H1 (cell line): ENCODE data around the gene OXTR. TPM values are rescaled to one million over a fixed set of nuclear protein-coding genes. Genes with fewer than 3 reads are reported as not detected.

ENCODE experiments used
- CTCF ChIA-PET: fragments of 300-600 bp; sonication (Branson Sonifier 250); formaldehyde crosslinking; loops from one replicate; lab custom pipeline; 2021; ENCODE audit not compliant: partially characterized antibody; lab: Charles Lee
- POLR2A ChIA-PET: fragments of 300-600 bp; sonication (Branson Sonifier 250); formaldehyde crosslinking; loops from one replicate; lab custom pipeline; 2021; ENCODE audit warnings: inconsistent platforms; ENCODE audit not compliant: partially characterized antibody; lab: Charles Lee
- DNase-seq, 2 experiments: peaks; one replicate each; pipeline versions ENCODE4 v3.0.0 to v3.0.0-alpha.2; 2010 to 2022; ENCODE audit warnings: low spot score in 2 of 2, low read depth in 1 of 2, mixed read lengths in 1 of 2
- FAIRE-seq: peaks from 2 replicates; lab custom pipeline; 2011; peaks lifted over from hg19 to GRCh38; lab: Jason Lieb, UNC
- H2AFZ ChIP-seq: 2 replicates; pipeline ENCODE4 v1.8.1; 2012; ENCODE audit warnings: low read length, inconsistent platforms
- H2AK5ac ChIP-seq: 2 replicates; pipeline ENCODE4 v1.6.1; 2013; ENCODE audit warnings: low read depth, low read length
- H2BK120ac ChIP-seq: replicated peaks from 2 replicates; pipeline ENCODE3; 2013; ENCODE audit warnings: low read depth, low read length, inconsistent platforms
- H2BK12ac ChIP-seq: 2 replicates; pipeline ENCODE4 v1.6.1; 2013; ENCODE audit warnings: low read depth, low read length
- H2BK15ac ChIP-seq: 2 replicates; pipeline ENCODE4 v1.6.1; 2013; ENCODE audit warnings: low read length
- H2BK20ac ChIP-seq: 2 replicates; pipeline ENCODE4 v1.6.1; 2013; ENCODE audit warnings: low read length
- H2BK5ac ChIP-seq: 2 replicates; pipeline ENCODE4 v1.6.1; 2013; ENCODE audit warnings: low read depth, low read length
- H3K14ac ChIP-seq: 2 replicates; pipeline ENCODE4 v1.6.1; 2013; ENCODE audit warnings: inconsistent platforms; ENCODE audit not compliant: insufficient read length
- H3K18ac ChIP-seq: 2 replicates; pipeline ENCODE4 v1.6.1; 2013; ENCODE audit warnings: low read length; ENCODE audit errors: extremely low read depth
- H3K23ac ChIP-seq: 2 replicates; pipeline ENCODE4 v1.6.1; 2013; ENCODE audit warnings: inconsistent platforms; ENCODE audit not compliant: insufficient read length
- H3K23me2 ChIP-seq: 2 replicates; pipeline ENCODE4 v1.6.1; 2013; ENCODE audit warnings: low read depth, low read length
- H3K27ac ChIP-seq: 2 replicates; pipeline ENCODE4 v1.6.1; 2011; ENCODE audit warnings: low read depth, low read length, inconsistent platforms
- H3K27me3 ChIP-seq, 4 experiments: replicated peaks in 1 of 4; 1 replicate in 1 of 4; 2 replicates in 3 of 4; pipeline versions ENCODE4 v1.6.1 to v1.8.1; 2011 to 2013; ENCODE audit warnings: low read length in 3 of 4, mild to moderate bottlenecking in 3 of 4, inconsistent platforms in 2 of 4, mixed read lengths in 2 of 4, moderate library complexity in 1 of 4; ENCODE audit not compliant: control insufficient read depth in 3 of 4, insufficient read depth in 3 of 4; ENCODE audit errors: extremely low read depth in 1 of 4
- H3K36me3 ChIP-seq, 4 experiments: 2 replicates each; pipeline versions ENCODE4 v1.6.1 to v1.8.1; 2011 to 2013; ENCODE audit warnings: mild to moderate bottlenecking in 4 of 4, low read length in 3 of 4, moderate library complexity in 2 of 4, control low read depth in 1 of 4, inconsistent platforms in 1 of 4; ENCODE audit not compliant: insufficient read depth in 4 of 4, control insufficient read depth in 2 of 4
- H3K4ac ChIP-seq: replicated peaks from 2 replicates; pipeline ENCODE3; 2013; ENCODE audit warnings: low read length, low read depth, mixed read lengths, inconsistent platforms; ENCODE audit not compliant: insufficient read length
- H3K4me1 ChIP-seq, 4 experiments: replicated peaks in 1 of 4; 1 replicate in 1 of 4; 2 replicates in 3 of 4; pipeline versions ENCODE4 v1.6.1 to v1.8.1; 2011 to 2013; ENCODE audit warnings: low read length in 3 of 4, inconsistent platforms in 2 of 4, mixed read lengths in 1 of 4; ENCODE audit not compliant: insufficient read depth in 4 of 4, control insufficient read depth in 3 of 4
- H3K4me2 ChIP-seq, 2 experiments: 2 replicates each; pipeline versions ENCODE4 v1.6.1 to v1.8.1; 2011 to 2013; ENCODE audit warnings: low read depth in 2 of 2, low read length in 2 of 2, control low read depth in 1 of 2, inconsistent platforms in 1 of 2, mild to moderate bottlenecking in 1 of 2; ENCODE audit not compliant: insufficient read depth in 1 of 2
- H3K4me3 ChIP-seq, 4 experiments: fragments of 200-600, 300-600 bp in 1 of 4; sonication (generic), shearing (Covaris generic), sonication (Bioruptor Twin) in 1 of 4; 2 replicates each; pipeline versions ENCODE4 v1.5.1 to v1.8.1; 2011 to 2016; ENCODE audit warnings: low read length in 4 of 4, low read depth in 3 of 4, control low read depth in 2 of 4, inconsistent platforms in 2 of 4, mild to moderate bottlenecking in 2 of 4, mixed read lengths in 1 of 4, moderate library complexity in 1 of 4; ENCODE audit not compliant: insufficient read depth in 2 of 4; ENCODE audit errors: extremely low read depth in 1 of 4
- H3K56ac ChIP-seq: replicated peaks from 2 replicates; pipeline ENCODE3; 2013; ENCODE audit warnings: low read depth, mild to moderate bottlenecking, mixed read lengths, low read length, inconsistent platforms; ENCODE audit not compliant: insufficient read length
- H3K79me1 ChIP-seq: 2 replicates; pipeline ENCODE4 v1.6.1; 2013; ENCODE audit warnings: low read depth, low read length, control low read depth
- H3K79me2 ChIP-seq, 2 experiments: 2 replicates each; pipeline versions ENCODE4 v1.6.1 to v1.8.1; 2012 to 2013; ENCODE audit warnings: low read length in 2 of 2, mild to moderate bottlenecking in 2 of 2, inconsistent platforms in 1 of 2; ENCODE audit not compliant: insufficient read depth in 2 of 2, control insufficient read depth in 1 of 2
- H3K9ac ChIP-seq, 4 experiments: replicated peaks in 1 of 4; 1 replicate in 1 of 4; 2 replicates in 3 of 4; pipeline versions ENCODE4 v1.6.1 to v1.8.1; 2011 to 2013; ENCODE audit warnings: low read depth in 3 of 4, low read length in 3 of 4, control low read depth in 2 of 4, mild to moderate bottlenecking in 2 of 4, moderate library complexity in 2 of 4, inconsistent platforms in 1 of 4; ENCODE audit errors: extremely low read depth in 1 of 4
- H3K9me3 ChIP-seq, 2 experiments: 2 replicates each; pipeline versions ENCODE4 v1.6.1 to v1.8.1; 2012 to 2013; ENCODE audit warnings: mild to moderate bottlenecking in 2 of 2, moderate library complexity in 2 of 2, control low read depth in 1 of 2, inconsistent platforms in 1 of 2, low read depth in 1 of 2, low read length in 1 of 2, mixed read lengths in 1 of 2; ENCODE audit not compliant: insufficient read depth in 2 of 2
- H4K20me1 ChIP-seq, 2 experiments: replicated peaks in 1 of 2; 2 replicates each; pipeline versions ENCODE3 to v1.8.1; 2011 to 2013; ENCODE audit warnings: inconsistent platforms in 2 of 2, low read length in 2 of 2, mild to moderate bottlenecking in 1 of 2; ENCODE audit not compliant: insufficient read depth in 2 of 2, control insufficient read depth in 1 of 2
- H4K5ac ChIP-seq: 2 replicates; pipeline ENCODE4 v1.6.1; 2013; ENCODE audit warnings: low read length, low read depth, mixed read lengths, inconsistent platforms; ENCODE audit not compliant: insufficient read length
- H4K8ac ChIP-seq: 2 replicates; pipeline ENCODE4 v1.8.0; 2013; ENCODE audit warnings: mild to moderate bottlenecking, moderate library complexity, low read length, inconsistent platforms; ENCODE audit not compliant: insufficient read depth; ENCODE audit errors: extremely low read depth
- H4K91ac ChIP-seq: replicated peaks from 2 replicates; pipeline ENCODE3; 2013; ENCODE audit warnings: low read length, mixed read lengths, inconsistent platforms; ENCODE audit not compliant: insufficient read length
- BACH1 ChIP-seq: IDR thresholded peaks from 2 replicates; pipeline ENCODE4 v1.6.1; 2012; ENCODE audit warnings: low read length, improper control_type of control experiment
- EZH2 ChIP-seq: fragments of 200-600 bp; sonication (generic); IDR thresholded peaks from 2 replicates; pipeline ENCODE4 v1.7.1; 2012; ENCODE audit warnings: low read depth, mild to moderate bottlenecking, moderate library complexity, low read length, inconsistent platforms; ENCODE audit not compliant: severe bottlenecking
- GABPA ChIP-seq: IDR thresholded peaks from 2 replicates; pipeline ENCODE4 v1.6.1; 2011; ENCODE audit warnings: mild to moderate bottlenecking, low read length, moderate library complexity, borderline replicate concordance; ENCODE audit not compliant: insufficient read depth
- HDAC2 ChIP-seq, 2 experiments: fragments of 300-600 bp in 1 of 2; sonication (generic) in 1 of 2; IDR thresholded peaks; 2 replicates each; pipeline ENCODE4 v1.6.1; 2011 to 2012; ENCODE audit warnings: low read depth in 2 of 2, low read length in 2 of 2, mild to moderate bottlenecking in 2 of 2, moderate library complexity in 2 of 2, borderline replicate concordance in 1 of 2, inconsistent platforms in 1 of 2
- JUN ChIP-seq: IDR thresholded peaks from 2 replicates; pipeline ENCODE4 v1.6.1; 2011; ENCODE audit warnings: low read depth, mild to moderate bottlenecking, improper control_type of control experiment, low read length
- POLR2A ChIP-seq, 2 experiments: IDR thresholded peaks; 1 replicate in 1 of 2; 2 replicates in 1 of 2; pipeline ENCODE4 v1.6.1; 2011; ENCODE audit warnings: low read depth in 2 of 2, low read length in 2 of 2, mild to moderate bottlenecking in 2 of 2; ENCODE audit errors: control extremely low read depth in 1 of 2
- POU5F1 ChIP-seq: IDR thresholded peaks from 2 replicates; pipeline ENCODE4 v1.6.1; 2011; ENCODE audit warnings: low read depth, mild to moderate bottlenecking, low read length, moderate library complexity
- RFX5 ChIP-seq: IDR thresholded peaks from 2 replicates; pipeline ENCODE4 v1.6.1; 2011; ENCODE audit warnings: low read depth, low read length, improper control_type of control experiment, borderline replicate concordance
- RNF2 ChIP-seq: fragments of 200-900, 300-1000 bp; sonication (generic); IDR thresholded peaks from 2 replicates; pipeline ENCODE4 v1.7.1; 2016; ENCODE audit warnings: borderline replicate concordance, low read depth, mild to moderate bottlenecking, antibody characterized with exemption, low read length; ENCODE audit not compliant: poor library complexity, severe bottlenecking; ENCODE audit errors: missing control alignments
- SIX5 ChIP-seq: IDR thresholded peaks from 2 replicates; pipeline ENCODE4 v1.6.1; 2011; ENCODE audit warnings: mild to moderate bottlenecking, low read depth, low read length
- SUZ12 ChIP-seq: fragments of 200-600 bp; sonication (generic); IDR thresholded peaks from 2 replicates; pipeline ENCODE4 v1.6.1; 2012; ENCODE audit warnings: mild to moderate bottlenecking, inconsistent platforms, low read length, moderate library complexity, mixed read lengths
- WGBS, 2 experiments: shearing (Covaris generic) in 1 of 2; methylation state at CpG; one replicate each; pipeline versions ENCODE4 v1.1.6 to v1.1.7; 2013 to 2015; ENCODE audit warnings: low lambda C conversion rate in 2 of 2, mixed read lengths in 2 of 2, inconsistent platforms in 1 of 2, low coverage in 1 of 2, missing lambda C conversion rate in 1 of 2; ENCODE audit not compliant: insufficient replicate concordance in 2 of 2, insufficient coverage in 1 of 2, insufficient read length in 1 of 2; ENCODE audit errors: extremely low coverage in 1 of 2, missing lambda C conversion rate in 1 of 2; 5-methylcytosine and 5-hydroxymethylcytosine counted together
- polyA plus RNA-seq, 7 experiments: library from polyadenylated mRNA; depleted of rRNA in 3 of 7; stranded (reverse) in 5 of 7; unstranded in 2 of 7; fragments of >200 nt in 5 of 7; fragments of 200-250 nt in 2 of 7; gene quantifications; 1 replicate in 5 of 7; 2 replicates in 1 of 7; 4 replicates in 1 of 7; pipeline versions ENCODE4 v1.2.1 to v1.2.3, GENCODE V29; 2011 to 2013; ENCODE audit warnings: missing spikeins in 2 of 7, mixed read lengths in 2 of 7
- total RNA-seq: library from RNA; stranded (reverse); fragmentation: NEBNext Ultra II Directional; extraction: Animal tissue kit (Norgen Biotek cat#: 25700); gene quantifications from 2 replicates; pipeline ENCODE4 v1.2.1, GENCODE V29; 2021
- TF ChIP-seq, protein P1 (sequence below): IDR thresholded peaks from 2 replicates; pipeline ENCODE4 v1.6.1; 2012; ENCODE audit warnings: low read length, inconsistent platforms

Gene OXTR
- total and polyA plus RNA-seq, 2 of the 8 experiments (the other 6 are each of a cell fraction or from before 2014, with no cell fraction given), result 0.77 to 2.3 TPM

DNA sequence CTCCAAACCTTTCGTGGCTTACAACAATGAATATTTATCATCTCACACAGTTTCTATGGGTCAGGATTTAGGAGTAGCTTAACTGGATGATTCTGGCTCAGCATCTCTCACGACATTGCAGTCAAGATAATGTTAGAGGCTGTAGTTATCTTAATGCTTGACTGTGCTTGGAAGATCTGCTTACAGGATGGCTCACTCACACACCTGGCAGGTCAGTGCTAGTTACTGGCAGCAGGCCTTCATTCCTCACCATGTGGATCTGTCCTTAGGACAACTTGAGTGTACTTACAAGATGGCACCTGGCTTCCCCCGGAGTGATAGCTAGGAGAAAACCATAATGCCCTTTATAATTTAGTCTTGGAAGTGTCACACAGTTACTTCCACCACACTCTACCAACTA lies 32.8 kb upstream of the OXTR start:
- Histone ChIP-seq H4K8ac (no peak overlapping the region), H2BK5ac (no peak overlapping the region)
- CTCF ChIA-PET, result interaction anchor here (1.1 kb wide), 1 partner anchor 32 kb away, joined by 3 read pairs; the partner anchor contains the start of gene OXTR
- TF ChIP-seq, protein P1, sequence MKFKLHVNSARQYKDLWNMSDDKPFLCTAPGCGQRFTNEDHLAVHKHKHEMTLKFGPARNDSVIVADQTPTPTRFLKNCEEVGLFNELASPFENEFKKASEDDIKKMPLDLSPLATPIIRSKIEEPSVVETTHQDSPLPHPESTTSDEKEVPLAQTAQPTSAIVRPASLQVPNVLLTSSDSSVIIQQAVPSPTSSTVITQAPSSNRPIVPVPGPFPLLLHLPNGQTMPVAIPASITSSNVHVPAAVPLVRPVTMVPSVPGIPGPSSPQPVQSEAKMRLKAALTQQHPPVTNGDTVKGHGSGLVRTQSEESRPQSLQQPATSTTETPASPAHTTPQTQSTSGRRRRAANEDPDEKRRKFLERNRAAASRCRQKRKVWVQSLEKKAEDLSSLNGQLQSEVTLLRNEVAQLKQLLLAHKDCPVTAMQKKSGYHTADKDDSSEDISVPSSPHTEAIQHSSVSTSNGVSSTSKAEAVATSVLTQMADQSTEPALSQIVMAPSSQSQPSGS, result no peak
- TF ChIP-seq BACH1, result no peak
- no peak for TF ChIP-seq SIX5
- no peak for TF ChIP-seq JUN
- no peak for TF ChIP-seq GABPA
- TF ChIP-seq HDAC2 (IDR thresholded peaks at IDR 0.05; ENCODE audit: borderline replicate concordance in 1 of 2, low read depth in 2 of 2, low read length in 2 of 2), result no peak
- TF ChIP-seq POU5F1, result no peak
- TF ChIP-seq POLR2A (IDR thresholded peaks at IDR 0.05; ENCODE audit: control extremely low read depth in 1 of 2, low read depth in 2 of 2, low read length in 2 of 2), result no peak
- TF ChIP-seq RFX5, result no peak
- no peak for TF ChIP-seq SUZ12
- TF ChIP-seq RNF2, result no peak
- no peak for TF ChIP-seq EZH2

More for the DNA sequence above, 32.8 kb upstream of the OXTR start:
- H3K4ac ChIP-seq, result no peak overlapping the region
- no peak overlapping the region for H2BK15ac ChIP-seq
- no peak overlapping the region for H2BK20ac ChIP-seq
- no peak overlapping the region for H2BK120ac ChIP-seq
- no peak overlapping the region for H2BK12ac ChIP-seq
- no peak overlapping the region for H2AK5ac ChIP-seq
- H3K27ac ChIP-seq, result no peak overlapping the region
- H3K14ac ChIP-seq, result no peak overlapping the region
- no peak overlapping the region for H4K5ac ChIP-seq
- POLR2A ChIA-PET, result no interaction called here
- no peaks in the 10 kb centered on the region for H4K20me1 ChIP-seq
- H3K18ac ChIP-seq, result no peak overlapping the region
- 83% methylated on average over 3 of the region's 3 CpGs; no CpG with 5 or more reads in 1 of the 2 experiments for WGBS, 2 experiments
- no peak for FAIRE-seq
- no peaks in the 10 kb centered on the region; a peak in 1 of 7 replicates for H3K27me3 ChIP-seq
- no peak for DNase-seq
- H2AFZ ChIP-seq, result no peak overlapping the region
- no peaks in the 10 kb centered on the region for H3K36me3 ChIP-seq
- H3K9ac ChIP-seq, result no peak overlapping the region
- no peaks in the 10 kb centered on the region for H3K4me1 ChIP-seq
- H3K79me2 ChIP-seq, result no peaks in the 10 kb centered on the region
- H3K4me3 ChIP-seq, result no peak overlapping the region
- H3K9me3 ChIP-seq, result no peaks in the 10 kb centered on the region; a peak in 2 of 4 replicates
- H3K79me1 ChIP-seq, result no peaks in the 10 kb centered on the region
- H4K91ac ChIP-seq, result no peak overlapping the region
- no peak overlapping the region for H3K56ac ChIP-seq
- H3K23ac ChIP-seq, result no peak overlapping the region
- no peak overlapping the region for H3K4me2 ChIP-seq
- peaks cover 3% of the 10 kb centered on the region; the same call in 1 of the 2 replicates for H3K23me2 ChIP-seq
